ENCODE results near the gene CYP2W1. TPM values are rescaled to one million over a fixed set of nuclear protein-coding genes. Genes with fewer than 3 reads are reported as not detected.

CYP2W1 gene
- polyA plus RNA-seq, 1 donor, result 598 TPM

DNA sequence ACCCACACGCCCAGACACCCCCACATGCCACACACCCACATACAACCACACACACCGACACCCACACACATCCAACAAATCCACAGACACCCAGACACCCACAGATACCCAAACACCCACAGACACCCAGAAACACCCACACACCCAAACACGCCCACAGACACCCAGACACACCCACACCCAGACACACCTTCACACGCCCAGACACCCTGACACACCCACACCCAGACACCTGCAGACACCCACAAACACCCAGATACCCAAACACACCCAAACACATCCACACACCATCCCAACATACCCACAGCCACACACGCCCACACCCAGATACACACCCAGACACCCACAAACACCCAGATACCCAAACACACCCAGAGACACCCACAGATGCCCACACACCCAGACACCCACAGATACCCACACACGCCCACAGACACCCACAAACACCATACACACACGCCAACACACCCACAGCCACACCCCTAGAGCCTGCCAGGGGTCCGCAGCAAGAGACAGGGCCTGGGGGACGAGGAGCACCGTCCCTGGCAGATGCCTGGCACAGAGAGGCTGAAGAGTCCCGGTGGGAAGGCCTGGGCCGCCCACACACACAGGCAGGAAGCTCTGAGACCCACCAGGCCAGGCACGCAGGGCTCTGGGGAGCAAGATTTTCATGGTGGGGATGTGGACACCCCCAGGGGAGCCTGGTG lies 28.5 kb downstream of the CYP2W1 start:
- Histone ChIP-seq H3K27ac (ENCODE audit: low read length) (no peak overlapping the region), H3K27me3 (ENCODE audit: control insufficient read depth, insufficient read depth, low read length) (no peaks in the 10 kb centered on the region), H3K4me3 (ENCODE audit: low read length) (no peak overlapping the region), H3K36me3 (ENCODE audit: control insufficient read depth, insufficient read depth, low read length) (peaks cover 10% of the 10 kb centered on the region), H3K9me3 (ENCODE audit: control insufficient read depth, low read depth, low read length) (peaks cover 9% of the 10 kb centered on the region), H3K4me1 (ENCODE audit: control insufficient read depth, insufficient read depth, low read length) (peaks cover 14% of the 10 kb centered on the region)
- WGBS (ENCODE audit: insufficient coverage, low lambda C conversion rate), result no CpG with 5 or more reads among the region's 13 CpGs
- DNase-seq, result no peak

DNA sequence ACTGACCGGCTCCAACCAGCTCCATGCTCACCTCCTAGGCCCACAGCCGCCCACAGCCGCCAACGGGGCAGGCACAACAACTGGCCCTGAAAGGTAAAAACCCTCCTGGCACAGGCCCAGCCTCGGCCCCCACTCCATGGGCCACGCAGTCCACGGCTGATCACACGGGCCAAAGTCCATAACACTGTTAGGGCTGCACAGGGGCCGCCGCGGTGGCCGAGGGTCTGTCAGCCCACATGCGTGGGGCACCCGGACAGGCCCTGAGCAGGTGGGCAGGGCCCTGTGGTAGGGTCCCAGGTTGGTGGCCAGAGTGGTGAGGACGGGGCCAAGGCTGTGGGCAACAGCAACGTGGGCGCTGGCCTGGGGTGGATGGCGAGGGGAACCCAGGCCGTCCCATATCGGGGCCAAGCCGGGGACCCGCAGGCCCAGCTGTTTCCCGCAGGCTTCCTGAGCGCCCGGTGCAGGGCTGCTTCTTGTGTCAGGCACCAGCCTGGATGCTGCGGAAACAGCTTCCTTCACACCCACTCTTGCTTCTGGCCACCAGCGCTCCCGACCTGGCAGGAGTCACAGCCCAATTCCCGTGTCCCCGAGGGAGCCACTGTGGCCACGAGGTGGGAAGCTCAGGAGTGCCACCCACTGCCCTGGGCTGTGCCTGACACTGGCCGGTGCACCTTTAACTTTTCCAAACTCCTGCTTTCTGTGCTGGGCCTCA lies 29.2 kb downstream of the CYP2W1 start:
- DNase-seq, result no peak
- no peak overlapping the region for H3K4me3 ChIP-seq (ENCODE audit: low read length)
- no peaks in the 10 kb centered on the region for H3K27me3 ChIP-seq (ENCODE audit: control insufficient read depth, insufficient read depth, low read length)
- peaks cover 10% of the 10 kb centered on the region for H3K36me3 ChIP-seq (ENCODE audit: control insufficient read depth, insufficient read depth, low read length)
- peaks cover 14% of the 10 kb centered on the region for H3K4me1 ChIP-seq (ENCODE audit: control insufficient read depth, insufficient read depth, low read length)
- no CpG with 5 or more reads among the region's 32 CpGs for WGBS (ENCODE audit: insufficient coverage, low lambda C conversion rate)
- H3K9me3 ChIP-seq (ENCODE audit: control insufficient read depth, low read depth, low read length), result peaks cover 14% of the 10 kb centered on the region
- H3K27ac ChIP-seq (ENCODE audit: low read length), result no peak overlapping the region

DNA sequence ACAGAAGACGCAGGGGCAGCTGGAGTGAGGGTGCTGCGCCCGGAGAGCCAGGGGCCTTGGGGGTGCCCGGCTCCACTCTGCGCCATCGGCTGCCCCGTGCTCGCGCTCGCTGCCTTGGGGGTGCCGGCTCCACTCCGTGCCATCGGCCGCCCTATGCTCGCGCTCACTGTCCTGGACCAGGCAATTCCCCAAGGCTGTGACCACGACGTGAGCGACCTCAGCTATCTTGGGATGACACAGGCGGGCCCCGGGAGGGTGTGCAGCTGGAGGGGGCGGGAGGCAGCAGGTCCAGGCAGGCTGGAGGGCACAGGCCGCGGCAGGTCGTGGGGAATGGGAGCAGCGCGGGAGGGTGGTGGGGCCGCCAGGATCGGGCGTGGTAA lies 29.7 kb downstream of the CYP2W1 start:
- Histone ChIP-seq H3K4me3 (ENCODE audit: low read length) (no peak overlapping the region), H3K36me3 (ENCODE audit: control insufficient read depth, insufficient read depth, low read length) (peaks cover 8% of the 10 kb centered on the region), H3K4me1 (ENCODE audit: control insufficient read depth, insufficient read depth, low read length) (peaks cover 14% of the 10 kb centered on the region), H3K9me3 (ENCODE audit: control insufficient read depth, low read depth, low read length) (peaks cover 14% of the 10 kb centered on the region), H3K27ac (ENCODE audit: low read length) (no peak overlapping the region), H3K27me3 (ENCODE audit: control insufficient read depth, insufficient read depth, low read length) (no peaks in the 10 kb centered on the region)
- no peak for DNase-seq
- WGBS (ENCODE audit: insufficient coverage, low lambda C conversion rate), result 67% methylated on average over 3 of the region's 30 CpGs

DNA sequence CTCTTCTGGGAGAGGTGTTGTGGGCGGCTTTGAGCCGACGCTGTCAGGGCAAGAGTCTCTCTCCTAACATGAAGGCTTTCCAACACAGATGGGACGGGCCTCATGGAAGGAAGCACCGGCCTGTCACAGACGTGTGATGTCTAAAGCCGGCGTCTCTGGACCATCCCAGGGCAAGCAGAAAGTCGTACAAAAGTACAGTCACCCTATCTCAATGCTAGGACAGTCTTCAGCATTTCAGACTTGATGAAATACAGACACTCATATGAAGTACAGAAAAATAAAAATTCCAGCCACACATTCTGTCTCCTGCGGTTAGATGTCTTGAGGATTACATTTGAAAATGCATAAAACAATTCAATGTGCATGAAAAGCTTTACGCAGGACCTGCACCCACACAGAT lies 30.6 kb downstream of the CYP2W1 start:
- no CpG with 5 or more reads among the region's 11 CpGs for WGBS (ENCODE audit: insufficient coverage, low lambda C conversion rate)
- peaks cover 14% of the 10 kb centered on the region for H3K4me1 ChIP-seq (ENCODE audit: control insufficient read depth, insufficient read depth, low read length)
- H3K9me3 ChIP-seq (ENCODE audit: control insufficient read depth, low read depth, low read length), result peaks cover 14% of the 10 kb centered on the region
- no peaks in the 10 kb centered on the region for H3K27me3 ChIP-seq (ENCODE audit: control insufficient read depth, insufficient read depth, low read length)
- H3K4me3 ChIP-seq (ENCODE audit: low read length), result no peak overlapping the region
- no peak overlapping the region for H3K27ac ChIP-seq (ENCODE audit: low read length)
- no peak for DNase-seq
- H3K36me3 ChIP-seq (ENCODE audit: control insufficient read depth, insufficient read depth, low read length), result peaks cover 7% of the 10 kb centered on the region

DNA sequence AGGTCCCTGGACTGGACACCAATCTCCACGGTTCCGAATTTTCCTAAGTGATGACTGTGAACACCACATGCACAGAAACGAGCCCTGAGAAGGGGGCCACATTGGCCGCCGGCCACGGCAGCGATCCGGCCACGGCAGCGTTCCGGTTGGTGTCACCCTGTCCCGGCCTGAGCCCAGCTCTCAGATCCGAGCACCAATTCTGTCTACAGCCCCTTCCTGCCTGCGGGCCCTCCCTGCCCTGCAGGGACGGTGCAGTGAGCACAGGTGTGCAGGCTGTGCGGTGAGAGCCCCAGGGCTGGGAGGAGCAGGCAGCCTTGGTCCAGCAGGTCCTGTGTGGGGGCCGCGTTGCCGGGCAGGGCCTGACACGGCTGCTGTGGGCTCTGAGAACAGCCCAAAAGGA lies 31.7 kb downstream of the CYP2W1 start:
- WGBS (ENCODE audit: insufficient coverage, low lambda C conversion rate), result no CpG with 5 or more reads among the region's 20 CpGs
- Histone ChIP-seq H3K4me3 (ENCODE audit: low read length) (no peak overlapping the region), H3K9me3 (ENCODE audit: control insufficient read depth, low read depth, low read length) (peaks cover 15% of the 10 kb centered on the region)

DNA sequence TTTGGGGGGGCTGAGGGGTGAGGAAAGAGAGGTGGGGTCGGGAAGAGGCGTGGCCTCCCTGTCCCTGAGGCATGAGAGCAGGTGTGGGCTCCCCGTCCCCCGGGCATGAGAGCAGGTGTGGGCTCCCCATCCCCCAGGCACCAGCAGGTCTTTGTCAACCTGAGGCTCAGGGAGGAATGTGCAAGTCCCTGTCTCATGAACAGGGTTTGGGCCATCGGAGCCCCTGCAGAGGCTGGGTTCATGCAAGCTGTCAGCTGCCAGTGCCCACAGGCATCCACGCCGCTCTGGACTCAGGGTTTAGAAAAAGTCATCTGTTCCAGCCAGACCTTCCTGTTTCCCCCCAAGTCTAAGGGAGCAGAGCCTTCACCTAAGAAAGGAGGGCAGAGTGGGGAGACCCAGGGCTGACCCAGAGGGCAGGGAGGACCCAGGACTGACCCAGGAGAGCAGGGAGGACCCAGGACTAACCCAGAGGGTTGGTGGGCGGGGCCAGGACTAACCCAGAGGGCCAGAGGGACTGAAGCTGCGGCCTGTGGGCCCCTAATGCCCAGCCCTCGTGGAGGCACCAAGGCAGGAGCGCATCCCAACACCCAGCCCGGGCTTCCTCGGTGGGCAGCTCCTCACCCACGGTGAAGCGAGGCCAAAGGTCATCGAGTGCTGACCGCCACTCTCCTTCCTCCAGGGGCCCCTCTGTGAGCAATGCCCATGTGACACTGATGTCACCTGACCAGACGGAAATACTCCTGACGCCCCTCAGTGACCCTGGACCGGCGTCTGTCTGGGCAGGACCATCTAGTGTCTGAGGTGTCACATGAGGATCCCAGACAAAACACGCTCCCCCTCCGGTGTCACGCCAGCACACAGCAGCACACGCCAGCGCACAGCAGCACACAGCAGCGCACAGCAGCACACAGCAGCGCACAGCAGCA lies 32.5 kb downstream of the CYP2W1 start:
- WGBS (ENCODE audit: insufficient coverage, low lambda C conversion rate), result no CpG with 5 or more reads among the region's 28 CpGs
- Histone ChIP-seq H3K9me3 (ENCODE audit: control insufficient read depth, low read depth, low read length) (peaks cover 22% of the 10 kb centered on the region), H3K36me3 (ENCODE audit: control insufficient read depth, insufficient read depth, low read length) (peaks cover 5% of the 10 kb centered on the region), H3K4me1 (ENCODE audit: control insufficient read depth, insufficient read depth, low read length) (peaks cover 14% of the 10 kb centered on the region), H3K4me3 (ENCODE audit: low read length) (no peak overlapping the region), H3K27me3 (ENCODE audit: control insufficient read depth, insufficient read depth, low read length) (no peaks in the 10 kb centered on the region), H3K27ac (ENCODE audit: low read length) (no peak overlapping the region)
- peak; percentile 77 to 91 for DNase-seq

More for the DNA sequence above, 31.7 kb downstream of the CYP2W1 start:
- Histone ChIP-seq H3K27ac (ENCODE audit: low read length) (no peak overlapping the region), H3K27me3 (ENCODE audit: control insufficient read depth, insufficient read depth, low read length) (no peaks in the 10 kb centered on the region), H3K36me3 (ENCODE audit: control insufficient read depth, insufficient read depth, low read length) (peaks cover 3% of the 10 kb centered on the region), H3K4me1 (ENCODE audit: control insufficient read depth, insufficient read depth, low read length) (peaks cover 14% of the 10 kb centered on the region)
- no peak for DNase-seq

DNA sequence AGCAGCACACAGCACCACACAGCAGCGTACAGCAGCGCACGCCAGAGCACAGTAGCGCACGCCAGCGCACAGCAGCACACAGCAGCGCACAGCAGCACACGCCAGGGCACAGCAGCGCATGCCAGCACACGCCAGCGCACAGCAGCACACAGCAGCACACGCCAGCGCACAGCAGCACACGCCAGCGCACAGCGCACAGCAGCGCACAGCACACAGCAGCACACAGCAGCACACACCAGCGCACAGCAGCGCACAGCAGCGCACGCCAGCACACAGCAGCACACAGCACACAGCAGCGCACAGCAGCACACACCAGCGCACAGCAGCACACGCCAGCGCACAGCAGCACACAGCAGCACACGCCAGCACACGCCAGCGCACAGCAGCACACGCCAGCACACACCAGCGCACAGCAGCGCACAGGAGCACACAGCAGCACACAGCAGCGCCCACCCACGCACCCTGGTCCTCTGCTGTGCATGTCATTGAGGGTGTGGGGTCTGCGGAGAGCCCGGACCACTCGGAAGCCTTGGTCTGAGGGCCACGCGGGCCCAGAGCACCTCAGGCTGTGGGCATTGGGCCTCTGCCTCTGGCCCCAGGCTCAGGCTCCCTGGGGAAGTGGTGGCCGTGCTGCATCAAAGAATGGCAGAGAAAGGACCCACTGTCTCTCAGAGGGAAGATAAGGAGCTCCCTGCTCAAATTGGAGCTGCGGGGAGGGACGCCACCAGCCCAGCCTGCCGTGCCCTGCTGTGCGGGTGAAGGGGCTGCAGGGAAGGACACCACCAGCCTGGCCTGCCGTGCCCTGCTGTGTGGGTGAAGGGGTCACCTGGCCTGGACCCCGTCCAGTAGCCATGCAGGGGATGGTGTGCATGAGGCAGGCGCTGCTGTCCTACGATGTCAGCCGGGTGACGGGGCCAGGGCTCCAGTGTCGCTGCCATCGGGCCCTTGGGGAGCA lies 33.9 kb downstream of the CYP2W1 start:
- H3K9me3 ChIP-seq (ENCODE audit: control insufficient read depth, low read depth, low read length), result peaks cover 36% of the 10 kb centered on the region
- no peaks in the 10 kb centered on the region for H3K27me3 ChIP-seq (ENCODE audit: control insufficient read depth, insufficient read depth, low read length)
- no peak overlapping the region for H3K4me3 ChIP-seq (ENCODE audit: low read length)
- peaks cover 14% of the 10 kb centered on the region for H3K4me1 ChIP-seq (ENCODE audit: control insufficient read depth, insufficient read depth, low read length)
- H3K27ac ChIP-seq (ENCODE audit: low read length), result no peak overlapping the region
- no peak for DNase-seq
- no CpG with 5 or more reads among the region's 51 CpGs for WGBS (ENCODE audit: insufficient coverage, low lambda C conversion rate)
- H3K36me3 ChIP-seq (ENCODE audit: control insufficient read depth, insufficient read depth, low read length), result peaks cover 16% of the 10 kb centered on the region

DNA sequence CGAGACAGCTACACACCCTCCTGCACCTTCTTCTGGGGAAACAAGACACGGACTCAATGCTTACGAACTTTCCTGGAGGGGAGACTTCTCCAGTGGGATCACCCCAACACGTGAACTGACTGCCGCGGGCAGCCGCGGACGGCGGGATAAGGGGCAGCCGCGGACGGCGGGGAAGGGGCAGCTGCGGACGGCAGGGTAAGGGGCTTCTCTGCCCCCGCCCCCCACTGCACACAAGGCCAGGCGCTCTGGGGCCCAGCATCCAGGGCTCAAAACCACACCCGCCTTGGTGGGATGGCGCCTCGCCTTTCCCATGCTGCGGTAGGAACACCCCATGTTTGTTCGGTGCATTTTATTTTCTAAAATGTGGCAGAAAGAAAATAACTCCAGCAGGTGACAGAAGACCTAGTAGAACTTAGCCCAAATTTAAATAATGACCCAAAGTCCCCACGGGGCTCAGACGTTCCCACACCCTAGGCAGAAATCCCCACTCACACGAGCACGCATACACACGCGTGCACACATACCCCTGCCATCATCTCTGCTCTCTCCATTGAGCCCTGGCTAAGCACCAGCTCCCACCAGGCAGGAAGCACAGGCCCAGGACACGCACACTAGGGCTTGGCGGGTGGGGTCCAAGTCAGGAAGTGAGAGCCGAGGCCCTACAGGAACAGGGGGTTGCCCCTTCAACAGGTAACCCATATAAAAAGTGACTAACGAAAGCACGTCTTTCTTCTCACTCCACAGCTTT lies 34.8 kb downstream of the CYP2W1 start:
- Histone ChIP-seq H3K36me3 (ENCODE audit: control insufficient read depth, insufficient read depth, low read length) (peaks cover 19% of the 10 kb centered on the region), H3K4me3 (ENCODE audit: low read length) (no peak overlapping the region), H3K27ac (ENCODE audit: low read length) (no peak overlapping the region), H3K27me3 (ENCODE audit: control insufficient read depth, insufficient read depth, low read length) (no peaks in the 10 kb centered on the region), H3K4me1 (ENCODE audit: control insufficient read depth, insufficient read depth, low read length) (peaks cover 14% of the 10 kb centered on the region), H3K9me3 (ENCODE audit: control insufficient read depth, low read depth, low read length) (peaks cover 42% of the 10 kb centered on the region)
- no peak for DNase-seq
- no CpG with 5 or more reads among the region's 34 CpGs for WGBS (ENCODE audit: insufficient coverage, low lambda C conversion rate)

DNA sequence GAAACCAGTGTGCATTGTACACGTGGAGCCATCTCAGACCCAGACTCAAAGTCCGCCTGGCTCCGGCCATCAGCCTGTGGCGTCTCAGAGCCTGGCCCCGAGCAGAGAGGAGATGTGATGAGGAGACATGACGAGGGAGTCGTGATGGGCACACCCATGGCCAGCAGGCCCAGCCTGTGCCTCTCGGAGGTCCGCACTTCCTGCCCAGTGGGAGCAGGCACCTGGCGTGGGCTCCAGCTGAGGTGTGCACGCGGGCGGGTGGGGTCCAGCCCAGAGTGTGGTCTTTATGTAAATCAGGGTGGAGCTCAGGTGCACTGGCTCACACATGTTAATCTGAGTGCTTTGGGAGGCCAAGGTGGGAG lies 35.3 kb downstream of the CYP2W1 start:
- H3K4me3 ChIP-seq (ENCODE audit: low read length), result no peak overlapping the region
- H3K27me3 ChIP-seq (ENCODE audit: control insufficient read depth, insufficient read depth, low read length), result no peaks in the 10 kb centered on the region
- H3K36me3 ChIP-seq (ENCODE audit: control insufficient read depth, insufficient read depth, low read length), result peaks cover 19% of the 10 kb centered on the region
- no peak for DNase-seq
- no CpG with 5 or more reads among the region's 13 CpGs for WGBS (ENCODE audit: insufficient coverage, low lambda C conversion rate)
- no peak overlapping the region for H3K27ac ChIP-seq (ENCODE audit: low read length)
- peaks cover 44% of the 10 kb centered on the region for H3K9me3 ChIP-seq (ENCODE audit: control insufficient read depth, low read depth, low read length)
- H3K4me1 ChIP-seq (ENCODE audit: control insufficient read depth, insufficient read depth, low read length), result peaks cover 14% of the 10 kb centered on the region

All from large intestine (tissue), 3 donors.